Endothelial cell of umbilical vein (primary cell): Measurements from ENCODE around the gene RNF183. TPM values are rescaled to one million over a fixed set of nuclear protein-coding genes. Genes with fewer than 3 reads are reported as not detected.

Experiments
- BruUV-seq: library from RNA; stranded (reverse); fragments of 400-500 nt; replicated peaks from 2 replicates; lab custom pipeline; 2021; lab: Mats Ljungman, UMichigan
- CTCF ChIA-PET: fragments of 300-600, 350-600 bp; sonication (Branson Sonifier 250); formaldehyde crosslinking; loops from one replicate; lab custom pipeline; 2021; ENCODE audit warnings: antibody characterized with exemption, inconsistent platforms; lab: Charles Lee
- POLR2A ChIA-PET: fragments of 300-600, 350-600 bp; sonication (Branson Sonifier 250); formaldehyde crosslinking; loops from one replicate; lab custom pipeline; 2021; ENCODE audit warnings: antibody characterized with exemption, inconsistent platforms; lab: Charles Lee
- DNase-seq: peaks from one replicate; pipeline ENCODE4 v3.0.0-alpha.2; 2011; ENCODE audit warnings: low read depth, low spot score
- FAIRE-seq: peaks from 2 replicates; lab custom pipeline; 2011; peaks lifted over from hg19 to GRCh38; lab: Jason Lieb, UNC
- H2AFZ ChIP-seq: 2 replicates; pipeline ENCODE4 v1.6.0; 2012; ENCODE audit warnings: low read depth, low read length, control low read depth, inconsistent platforms
- H3K27ac ChIP-seq: 2 replicates; pipeline ENCODE4 v1.5.1; 2011; ENCODE audit warnings: low read depth, mild to moderate bottlenecking, control low read depth, low read length, moderate library complexity; ENCODE audit not compliant: insufficient read depth
- H3K27me3 ChIP-seq, 2 experiments: 2 replicates each; pipeline versions ENCODE4 v1.6.0 to v1.6.1; 2011; ENCODE audit warnings: low read length in 2 of 2, mixed read lengths in 1 of 2; ENCODE audit not compliant: control insufficient read depth in 2 of 2, insufficient read depth in 2 of 2
- H3K36me3 ChIP-seq, 2 experiments: 2 replicates in 1 of 2; 3 replicates in 1 of 2; pipeline ENCODE4 v1.5.1; 2011; ENCODE audit warnings: low read length in 2 of 2, mild to moderate bottlenecking in 1 of 2, moderate library complexity in 1 of 2; ENCODE audit not compliant: control insufficient read depth in 2 of 2, insufficient read depth in 2 of 2; ENCODE audit errors: extremely low read depth in 1 of 2
- H3K4me1 ChIP-seq: 3 replicates; pipeline ENCODE4 v1.5.1; 2011; ENCODE audit warnings: mild to moderate bottlenecking, low read length; ENCODE audit not compliant: control insufficient read depth, insufficient read depth; ENCODE audit errors: extremely low read depth
- H3K4me2 ChIP-seq: 2 replicates; pipeline ENCODE4 v1.6.1; 2011; ENCODE audit warnings: low read length, control low read depth, mixed read lengths; ENCODE audit not compliant: insufficient read depth
- H3K4me3 ChIP-seq, 3 experiments: fragments of 200-600 bp in 1 of 3; sonication (generic), shearing (Covaris generic) in 1 of 3; replicated peaks in 1 of 3; 2 replicates each; pipeline ENCODE4 v1.5.1; 2011 to 2016; ENCODE audit warnings: control low read depth in 3 of 3, low read length in 3 of 3, mild to moderate bottlenecking in 2 of 3, inconsistent platforms in 1 of 3, low read depth in 1 of 3, moderate library complexity in 1 of 3; ENCODE audit not compliant: insufficient read depth in 1 of 3
- H3K79me2 ChIP-seq: 2 replicates; pipeline ENCODE4 v1.6.0; 2012; ENCODE audit warnings: low read length, inconsistent platforms; ENCODE audit not compliant: control insufficient read depth, insufficient read depth
- H3K9ac ChIP-seq: replicated peaks from 2 replicates; pipeline ENCODE3; 2011; ENCODE audit warnings: low read length, control low read depth; ENCODE audit not compliant: insufficient read depth; ENCODE audit errors: extremely low read depth
- H3K9me1 ChIP-seq: replicated peaks from 3 replicates; pipeline ENCODE4 v1.6.0; 2011; ENCODE audit warnings: mild to moderate bottlenecking, low read length; ENCODE audit not compliant: control insufficient read depth, insufficient read depth; ENCODE audit errors: extremely low read depth
- H3K9me3 ChIP-seq: replicated peaks from 2 replicates; pipeline ENCODE4 v1.5.1; 2012; ENCODE audit warnings: low read length, inconsistent platforms; ENCODE audit not compliant: control insufficient read depth, insufficient read depth
- H4K20me1 ChIP-seq: replicated peaks from 2 replicates; pipeline ENCODE3; 2011; ENCODE audit warnings: mild to moderate bottlenecking, low read length; ENCODE audit not compliant: control insufficient read depth, insufficient read depth; ENCODE audit errors: extremely low read depth
- EZH2 ChIP-seq: IDR thresholded peaks from 2 replicates; pipeline ENCODE4 v1.6.1; 2012; ENCODE audit warnings: borderline replicate concordance, low read depth, mild to moderate bottlenecking, moderate library complexity, low read length, inconsistent platforms; ENCODE audit not compliant: severe bottlenecking
- FOS ChIP-seq: IDR thresholded peaks from 2 replicates; pipeline ENCODE4 v1.6.1; 2011; ENCODE audit warnings: mild to moderate bottlenecking, low read length, moderate library complexity, borderline replicate concordance; ENCODE audit not compliant: insufficient read depth
- GATA2 ChIP-seq: IDR thresholded peaks from 2 replicates; pipeline ENCODE4 v1.7.0; 2011; ENCODE audit warnings: low read depth, mild to moderate bottlenecking, moderate library complexity, mixed read lengths, low read length; ENCODE audit not compliant: insufficient read length, insufficient read depth
- JUN ChIP-seq: IDR thresholded peaks from 2 replicates; pipeline ENCODE4 v1.6.1; 2011; ENCODE audit warnings: borderline replicate concordance, low read depth; ENCODE audit not compliant: insufficient read length, insufficient read depth
- MYC ChIP-seq: IDR thresholded peaks from one replicate; pipeline ENCODE4 v1.6.1; 2011; ENCODE audit warnings: mild to moderate bottlenecking, low read depth, low read length
- POLR2A ChIP-seq: IDR thresholded peaks from 2 replicates; pipeline ENCODE4 v1.6.1; 2012; ENCODE audit warnings: low read depth, mild to moderate bottlenecking, control low read depth, low read length
- POLR2AphosphoS5 ChIP-seq: IDR thresholded peaks from 2 replicates; pipeline ENCODE4 v1.6.1; 2012; ENCODE audit warnings: low read depth, mild to moderate bottlenecking, control low read depth, low read length, moderate library complexity; ENCODE audit not compliant: insufficient read depth
- dilution Hi-C: fragments of 300-500 bp; cut with MboI; formaldehyde crosslinking; loops from one replicate; pipeline ENCODE4 v1.15.0; 2019; ENCODE audit warnings: low sequenced_read_pairs; ENCODE audit not compliant: extremely low pct_ligation_motif_present
- intact Hi-C: fragments of 100-400 bp; cut with micrococcal nuclease; formaldehyde crosslinking; loops from one replicate; pipeline ENCODE4 v1.10.0; 2022
- polyA plus RNA-seq, 4 experiments: library from polyadenylated mRNA; depleted of rRNA in 3 of 4; stranded (reverse) in 3 of 4; unstranded in 1 of 4; fragments of >200 nt; gene quantifications; 2 replicates each; pipeline versions ENCODE4 v1.2.1 to v1.2.3, GENCODE V29; 2011 to 2012; ENCODE audit warnings: missing spikeins in 1 of 4
- total RNA-seq: library from RNA; stranded (reverse); gene quantifications from 2 replicates; pipeline ENCODE4 v1.2.3, GENCODE V29; 2021
- TF ChIP-seq, protein P1 (sequence below), 2 donors: IDR thresholded peaks; 1 replicate in 1 of 2; 2 replicates in 1 of 2; pipeline ENCODE4 v1.5.1; 2011; ENCODE audit warnings: low read length in 2 of 2, mild to moderate bottlenecking in 2 of 2, moderate library complexity in 2 of 2, control low read depth in 1 of 2, inconsistent platforms in 1 of 2, low read depth in 1 of 2; ENCODE audit not compliant: insufficient read depth in 1 of 2; ENCODE audit errors: extremely low read depth in 1 of 2
- TF ChIP-seq, protein P2 (sequence below): IDR thresholded peaks from 2 replicates; pipeline ENCODE4 v1.6.1; 2011; ENCODE audit not compliant: insufficient read depth, insufficient read length

Gene RNF183
- total and polyA plus RNA-seq, 2 donors (not counting 3 experiments of a cell fraction or from before 2014, with no cell fraction given) = not detected

DNA sequence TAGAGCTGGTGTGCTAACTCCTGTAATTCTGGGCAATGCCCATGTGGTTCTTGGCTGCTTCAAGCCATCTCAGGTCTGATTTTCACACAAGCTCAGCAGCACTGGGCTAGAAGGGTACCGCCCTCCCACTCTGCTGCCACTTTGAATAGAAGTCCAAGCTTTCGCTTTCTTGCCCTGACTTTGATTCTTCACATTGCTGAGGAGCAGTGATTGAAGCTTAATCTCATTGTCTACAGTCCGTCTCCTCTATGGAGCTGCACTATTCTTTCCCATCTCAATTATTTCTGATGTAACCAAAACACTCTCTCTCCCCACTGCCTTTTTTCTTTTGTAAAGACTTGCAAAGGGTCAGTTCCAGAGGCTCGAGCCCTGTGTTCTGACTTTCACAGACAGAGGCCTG is 12.9 kb upstream of the RNF183 start:
- BruUV-seq = no TSS peak
- dilution Hi-C loops (no loop called here), intact Hi-C loops (no loop called here)
- DNase-seq (no peak), FAIRE-seq (no peak)
- Histone ChIP-seq H3K27ac (no peak overlapping the region), H3K79me2 (no peaks in the 10 kb centered on the region), H4K20me1 (no peaks in the 10 kb centered on the region), H3K4me1 (no peaks in the 10 kb centered on the region), H3K36me3 (no peaks in the 10 kb centered on the region), H3K9ac (no peak overlapping the region), H3K9me3 (no peaks in the 10 kb centered on the region), H3K27me3 (peaks cover 2 to 4% of the 10 kb centered on the region in 2 experiments), H2AFZ (no peak overlapping the region), H3K4me2 (no peak overlapping the region), H3K4me3 (no peak overlapping the region), H3K9me1 (no peaks in the 10 kb centered on the region)
- TF ChIP-seq POLR2A = no peak
- TF ChIP-seq EZH2 = no peak
- ChIA-PET POLR2A (no interaction called here), CTCF (interaction anchor here (0.6 to 0.7 kb wide), 2 partner anchors 278 to 403 kb away, joined by 3 to 4 read pairs; no protein-coding TSS in a partner anchor)

DNA sequence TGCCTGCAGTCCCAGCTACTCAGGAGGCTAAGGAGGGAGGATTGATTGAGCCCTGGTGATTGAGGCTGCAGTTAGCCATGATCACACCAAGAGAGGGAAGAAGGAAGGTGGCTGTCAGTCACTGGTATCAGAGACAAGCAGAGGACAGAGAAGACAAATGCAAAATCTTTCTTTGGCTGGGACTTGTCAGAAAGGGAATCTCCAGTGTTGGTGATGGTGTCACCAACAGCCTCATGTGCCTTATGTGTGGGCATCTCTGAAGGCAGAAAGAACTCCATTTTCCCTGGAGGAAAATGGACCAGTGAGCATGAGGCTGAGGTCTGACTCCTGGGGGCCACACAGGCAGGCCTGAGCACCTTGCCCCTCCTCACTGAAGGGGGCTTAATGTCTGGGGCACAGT is 12.1 kb upstream of the RNF183 start:
- no peak for DNase-seq
- Histone ChIP-seq H3K36me3 (no peaks in the 10 kb centered on the region), H2AFZ (no peak overlapping the region), H3K4me1 (no peaks in the 10 kb centered on the region), H4K20me1 (no peaks in the 10 kb centered on the region), H3K4me2 (no peak overlapping the region), H3K9me3 (no peaks in the 10 kb centered on the region), H3K27ac (no peak overlapping the region), H3K9me1 (no peaks in the 10 kb centered on the region), H3K4me3 (no peak overlapping the region), H3K27me3 (peaks cover 2% of the 10 kb centered on the region in 2 experiments), H3K79me2 (no peaks in the 10 kb centered on the region), H3K9ac (no peak overlapping the region)
- FAIRE-seq = no peak
- CTCF ChIA-PET = interaction anchor here (0.6 to 0.7 kb wide), 2 partner anchors 279 to 403 kb away, joined by 3 to 4 read pairs; no protein-coding TSS in a partner anchor
- no TSS peak for BruUV-seq
- no peak for TF ChIP-seq JUN
- no peak for TF ChIP-seq FOS
- TF ChIP-seq POLR2AphosphoS5 = no peak
- no peak for TF ChIP-seq MYC
- TF ChIP-seq, protein P1, sequence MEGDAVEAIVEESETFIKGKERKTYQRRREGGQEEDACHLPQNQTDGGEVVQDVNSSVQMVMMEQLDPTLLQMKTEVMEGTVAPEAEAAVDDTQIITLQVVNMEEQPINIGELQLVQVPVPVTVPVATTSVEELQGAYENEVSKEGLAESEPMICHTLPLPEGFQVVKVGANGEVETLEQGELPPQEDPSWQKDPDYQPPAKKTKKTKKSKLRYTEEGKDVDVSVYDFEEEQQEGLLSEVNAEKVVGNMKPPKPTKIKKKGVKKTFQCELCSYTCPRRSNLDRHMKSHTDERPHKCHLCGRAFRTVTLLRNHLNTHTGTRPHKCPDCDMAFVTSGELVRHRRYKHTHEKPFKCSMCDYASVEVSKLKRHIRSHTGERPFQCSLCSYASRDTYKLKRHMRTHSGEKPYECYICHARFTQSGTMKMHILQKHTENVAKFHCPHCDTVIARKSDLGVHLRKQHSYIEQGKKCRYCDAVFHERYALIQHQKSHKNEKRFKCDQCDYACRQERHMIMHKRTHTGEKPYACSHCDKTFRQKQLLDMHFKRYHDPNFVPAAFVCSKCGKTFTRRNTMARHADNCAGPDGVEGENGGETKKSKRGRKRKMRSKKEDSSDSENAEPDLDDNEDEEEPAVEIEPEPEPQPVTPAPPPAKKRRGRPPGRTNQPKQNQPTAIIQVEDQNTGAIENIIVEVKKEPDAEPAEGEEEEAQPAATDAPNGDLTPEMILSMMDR (IDR thresholded peaks at IDR 0.05; ENCODE audit: extremely low read depth in 1 of 2, insufficient read depth in 1 of 2, low read depth in 1 of 2, low read length in 2 of 2) = no peak
- TF ChIP-seq EZH2 = no peak
- TF ChIP-seq, protein P2, sequence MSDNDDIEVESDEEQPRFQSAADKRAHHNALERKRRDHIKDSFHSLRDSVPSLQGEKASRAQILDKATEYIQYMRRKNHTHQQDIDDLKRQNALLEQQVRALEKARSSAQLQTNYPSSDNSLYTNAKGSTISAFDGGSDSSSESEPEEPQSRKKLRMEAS = no peak
- no peak for TF ChIP-seq GATA2
- no peak for TF ChIP-seq POLR2A
- dilution Hi-C loops (no loop called here), intact Hi-C loops (no loop called here)
- POLR2A ChIA-PET = no interaction called here
